HL-60/S4 (cell line): Measurements from ENCODE around the gene DEFB132.
"Not testable (repeated sequence)": the region's sequence is repeated elsewhere in the genome, so short reads cannot be mapped to it uniquely, and the experiment has no call there.

ENCODE experiments used
- in situ Hi-C: fragments of 300-500 bp; cut with MboI; formaldehyde crosslinking; loops from 2 replicates; pipeline ENCODE4 v1.14.3; 2022; ENCODE audit warnings: low sequenced_read_pairs

DEFB132 gene

GRCh38 chr20:257419-257818 lies at the start of gene DEFB132:
DEFB132 (plus strand) TSS chr20:257724; CDS start chr20:257779, 55 bp downstream.
- in situ Hi-C loops, result no loop called here

- in situ Hi-C loops, result no loop called here
Measured at GRCh38 chr20:208942-209566, 48.5 kb upstream of the DEFB132 start.

GRCh38 chr20:210809-211502 lies 46.6 kb upstream of the DEFB132 start:
- in situ Hi-C loops, result no loop called here

DNA sequence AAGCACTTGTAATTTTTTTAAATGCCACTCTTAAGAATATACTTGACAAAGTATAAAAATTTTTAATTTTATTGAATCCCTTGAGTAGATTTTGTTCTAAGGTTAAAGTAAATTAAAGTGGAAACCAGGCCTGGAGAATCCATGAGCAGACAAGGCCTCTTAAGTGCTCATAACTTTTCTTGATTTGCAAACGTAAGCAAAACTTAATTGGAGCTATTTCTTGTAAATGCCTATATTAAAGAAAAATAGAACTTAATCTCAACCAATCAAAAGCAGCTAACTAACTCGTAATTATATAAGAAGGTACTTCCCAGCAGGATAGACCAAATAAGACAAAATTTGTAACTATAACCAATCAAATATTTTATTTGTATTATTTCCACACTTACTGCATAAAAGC lies 43.1 kb upstream of the DEFB132 start:
- in situ Hi-C loops, result no loop called here

DNA sequence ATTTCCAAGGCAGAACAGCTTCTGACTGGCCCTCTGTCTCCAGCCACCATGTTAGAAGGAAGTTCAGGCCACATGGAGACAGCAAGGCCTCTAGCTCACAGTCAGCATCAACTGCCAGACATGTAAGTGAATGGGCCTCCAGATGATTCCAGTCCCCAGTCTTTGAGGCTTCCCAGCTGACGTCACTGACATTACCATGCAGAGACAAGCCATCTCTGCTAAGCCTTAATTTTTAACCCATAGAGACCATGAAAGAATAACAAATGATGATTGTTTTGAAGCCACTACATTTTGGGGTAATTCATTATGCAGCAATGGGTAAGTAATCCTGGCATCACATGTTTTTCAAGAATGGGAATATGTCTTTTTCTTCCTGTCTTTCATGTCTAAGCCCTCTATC lies 41.7 kb upstream of the DEFB132 start:
- in situ Hi-C loops, result no loop called here

- in situ Hi-C loops, result no loop called here
Measured at GRCh38 chr20:217266-217665, 40.3 kb upstream of the DEFB132 start.

DNA sequence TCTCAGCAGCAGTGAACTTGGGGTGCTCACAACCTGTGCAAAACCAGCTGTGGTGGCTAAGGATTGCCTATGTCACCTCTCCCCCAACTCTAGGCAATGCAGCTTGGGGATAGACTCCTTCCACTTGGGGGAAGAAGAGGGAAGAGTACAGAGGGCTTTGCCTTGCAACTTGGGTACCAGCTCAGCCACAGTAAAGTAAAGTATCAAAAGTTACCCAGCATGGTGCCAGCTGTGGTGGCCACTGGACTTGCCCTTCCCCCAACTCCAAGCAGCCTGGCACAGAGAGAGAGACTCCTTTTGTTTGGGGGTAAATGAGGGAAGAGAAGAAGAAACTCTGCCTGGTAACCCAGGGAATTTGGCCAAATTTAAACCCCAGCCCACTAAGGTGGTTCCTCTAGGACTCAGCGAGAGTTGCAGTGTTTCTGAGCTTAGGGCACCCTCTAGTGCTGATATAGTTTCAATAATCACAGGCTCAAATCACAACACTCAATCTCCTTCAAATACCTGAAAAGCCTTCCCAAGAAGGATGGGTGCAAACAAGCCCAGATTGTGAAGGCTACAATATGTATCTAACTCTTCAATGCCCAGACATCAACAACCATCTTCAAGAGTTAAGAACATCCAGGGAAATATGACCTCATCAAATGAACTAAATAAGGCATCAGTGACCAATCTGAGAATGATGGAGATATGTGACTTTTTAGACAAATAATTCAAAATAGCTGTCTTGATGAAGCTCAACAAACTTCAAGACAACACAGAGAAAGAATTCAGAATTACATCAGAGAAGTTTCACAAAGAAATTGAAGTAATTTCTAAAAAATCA lies 38.0 kb upstream of the DEFB132 start:
- in situ Hi-C loops, result no loop called here

- in situ Hi-C loops, result no loop called here
Measured at GRCh38 chr20:221258-221830, 36.2 kb upstream of the DEFB132 start.

- in situ Hi-C loops, result not testable (repeated sequence)
Measured at GRCh38 chr20:225879-226278, 31.6 kb upstream of the DEFB132 start.

GRCh38 chr20:226958-227357 lies 30.6 kb upstream of the DEFB132 start, which contains the start of gene DEFB129:
DEFB129 (plus strand) TSS chr20:227258; CDS start chr20:227289, 31 bp downstream.
- in situ Hi-C loops, result no loop called here

GRCh38 chr20:227439-228105 lies 30.0 kb upstream of the DEFB132 start:
- in situ Hi-C loops, result no loop called here

- in situ Hi-C loops, result no loop called here
Measured at GRCh38 chr20:235891-236290, 21.6 kb upstream of the DEFB132 start.

DNA sequence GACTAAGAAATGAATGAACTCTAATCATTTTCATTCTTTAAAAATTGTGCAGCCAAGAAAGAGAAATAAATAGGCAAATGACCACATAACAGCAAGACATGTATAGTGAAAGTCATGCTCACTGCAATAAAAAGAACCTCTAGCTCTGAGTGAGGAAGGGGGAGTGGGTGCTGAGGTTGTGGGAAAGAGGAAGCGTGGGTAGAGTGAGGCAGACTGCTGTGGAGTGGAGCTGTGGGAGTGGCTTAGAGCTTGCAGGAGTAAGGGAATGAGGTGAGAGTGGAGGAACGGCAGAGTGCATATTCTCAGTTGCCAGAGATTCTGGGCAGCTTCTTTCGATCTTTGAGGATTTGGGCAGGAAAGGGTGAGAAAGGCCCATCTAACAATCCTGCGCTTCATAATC lies 20.0 kb upstream of the DEFB132 start:
- in situ Hi-C loops, result no loop called here

GRCh38 chr20:237929-238328 lies 19.6 kb upstream of the DEFB132 start:
- in situ Hi-C loops, result no loop called here

DNA sequence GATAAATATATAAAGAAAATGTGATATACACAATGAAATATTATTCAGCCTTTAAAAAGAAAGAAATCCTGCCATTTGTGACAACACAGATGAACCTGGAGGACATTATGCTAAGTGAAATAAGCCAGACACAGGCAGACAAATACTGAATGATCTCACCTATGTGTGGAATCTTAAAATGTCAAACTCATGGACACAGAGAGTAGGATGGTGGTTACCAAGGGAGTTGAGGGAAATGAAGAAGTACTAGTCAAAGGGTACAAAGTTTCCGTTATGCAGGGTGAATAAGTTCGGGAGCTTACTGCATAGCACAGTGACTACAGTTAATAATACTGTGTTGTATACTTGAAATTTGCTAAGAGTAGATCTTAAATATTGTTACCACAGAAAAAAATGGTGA lies 14.6 kb upstream of the DEFB132 start:
- in situ Hi-C loops, result no loop called here

GRCh38 chr20:251354-251753 lies 6.2 kb upstream of the DEFB132 start:
- in situ Hi-C loops, result no loop called here

- in situ Hi-C loops, result no loop called here
Measured at GRCh38 chr20:252801-253200, 4.7 kb upstream of the DEFB132 start.

GRCh38 chr20:253447-253846 lies 4.1 kb upstream of the DEFB132 start:
- in situ Hi-C loops, result not testable (repeated sequence)

DNA sequence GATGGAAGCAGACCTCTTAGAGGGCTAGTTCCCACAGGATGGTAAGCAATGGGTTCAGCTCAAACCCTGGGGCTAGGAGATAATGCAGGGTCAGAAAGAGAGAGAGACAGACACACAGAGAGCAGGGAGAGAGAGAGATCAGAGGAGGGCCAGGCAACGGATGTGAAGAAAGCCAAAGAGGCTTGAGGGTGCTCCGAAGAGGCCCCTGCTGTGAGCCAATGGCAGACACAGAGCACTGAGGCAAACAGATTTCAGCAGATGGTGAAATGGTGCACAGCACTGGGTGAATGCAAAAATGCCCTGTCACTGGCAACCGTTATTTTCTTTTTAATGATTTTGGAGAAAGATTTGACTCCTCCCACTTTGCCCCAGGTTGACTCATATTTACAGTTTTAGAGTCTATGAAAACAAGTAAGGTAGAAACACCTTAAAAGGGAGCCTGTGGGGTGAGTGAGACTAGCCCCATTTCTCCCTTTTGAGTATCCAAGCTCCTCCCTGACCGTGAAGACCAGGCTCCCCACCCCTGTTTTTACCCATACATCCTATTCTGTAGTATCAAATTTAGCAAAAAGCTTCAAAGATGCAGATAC lies 840 bp downstream of the DEFB132 start:
- in situ Hi-C loops, result no loop called here

DNA sequence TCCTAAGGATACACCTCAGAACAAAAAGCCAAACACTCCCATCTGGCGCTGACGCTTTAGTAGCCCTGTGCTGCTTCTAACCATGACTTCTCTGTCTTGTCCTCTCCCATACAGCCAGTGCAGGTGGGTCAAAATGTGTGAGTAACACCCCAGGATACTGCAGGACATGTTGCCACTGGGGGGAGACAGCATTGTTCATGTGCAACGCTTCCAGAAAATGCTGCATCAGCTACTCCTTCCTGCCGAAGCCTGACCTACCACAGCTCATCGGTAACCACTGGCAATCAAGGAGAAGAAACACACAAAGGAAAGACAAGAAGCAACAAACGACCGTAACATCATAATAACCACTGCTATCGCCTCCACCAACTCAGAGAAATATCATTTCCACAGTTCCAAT lies 1.4 kb downstream of the DEFB132 start:
- in situ Hi-C loops, result no loop called here

- in situ Hi-C loops, result no loop called here
Measured at GRCh38 chr20:259981-260380, 2.5 kb downstream of the DEFB132 start.
